H9 (cell line): ENCODE data around the gene PTPRR. TPM values are rescaled to one million over a fixed set of nuclear protein-coding genes. Genes with fewer than 3 reads are reported as not detected.

ENCODE experiments used
- DNase-seq: peaks from one replicate; pipeline ENCODE4 v3.0.0-alpha.2; 2017
- H2AFZ ChIP-seq: one replicate; pipeline ENCODE4 v1.6.1; 2013; ENCODE audit warnings: mild to moderate bottlenecking, low read length, control low read depth, moderate library complexity
- H2AK5ac ChIP-seq: 2 replicates; pipeline ENCODE4 v1.6.1; 2013; ENCODE audit warnings: low read length, control low read depth, mixed read lengths; ENCODE audit not compliant: insufficient read length
- H2BK120ac ChIP-seq: one replicate; pipeline ENCODE4 v1.6.1; 2013; ENCODE audit warnings: low read depth, mild to moderate bottlenecking, low read length, control low read depth, inconsistent platforms; ENCODE audit not compliant: poor library complexity, severe bottlenecking
- H2BK12ac ChIP-seq: 2 replicates; pipeline ENCODE4 v1.6.1; 2013; ENCODE audit warnings: low read length, control low read depth, mixed read lengths, low read depth; ENCODE audit not compliant: insufficient read length
- H2BK15ac ChIP-seq: 2 replicates; pipeline ENCODE4 v1.6.1; 2013; ENCODE audit warnings: low read depth, low read length, control low read depth
- H2BK20ac ChIP-seq: one replicate; pipeline ENCODE4 v1.6.1; 2013; ENCODE audit warnings: low read depth, mild to moderate bottlenecking, low read length, control low read depth, inconsistent platforms; ENCODE audit not compliant: poor library complexity, severe bottlenecking
- H2BK5ac ChIP-seq: 2 replicates; pipeline ENCODE4 v1.6.1; 2013; ENCODE audit warnings: low read length, control low read depth, mixed read lengths; ENCODE audit not compliant: insufficient read length
- H3K14ac ChIP-seq: 2 replicates; pipeline ENCODE4 v1.6.1; 2013; ENCODE audit warnings: low read length, control low read depth; ENCODE audit not compliant: insufficient read depth
- H3K18ac ChIP-seq: 2 replicates; pipeline ENCODE4 v1.6.1; 2013; ENCODE audit warnings: low read depth, mild to moderate bottlenecking, mixed read lengths, low read length, control low read depth; ENCODE audit not compliant: insufficient read length
- H3K23ac ChIP-seq: 2 replicates; pipeline ENCODE4 v1.6.1; 2013; ENCODE audit warnings: low read length, control low read depth, mixed read lengths, low read depth; ENCODE audit not compliant: insufficient read length
- H3K23me2 ChIP-seq: 2 replicates; pipeline ENCODE4 v1.6.1; 2013; ENCODE audit warnings: low read depth, mild to moderate bottlenecking, mixed read lengths, low read length, control low read depth; ENCODE audit not compliant: insufficient read length, poor library complexity, severe bottlenecking
- H3K27ac ChIP-seq: 2 replicates; pipeline ENCODE4 v1.5.1; 2013; ENCODE audit warnings: low read length, control low read depth, mixed read lengths, low read depth; ENCODE audit not compliant: insufficient read length
- H3K27me3 ChIP-seq: 2 replicates; pipeline ENCODE4 v1.6.1; 2013; ENCODE audit warnings: low read length, control low read depth, inconsistent platforms; ENCODE audit not compliant: insufficient read depth
- H3K4ac ChIP-seq: 2 replicates; pipeline ENCODE4 v1.6.1; 2013; ENCODE audit warnings: low read depth, mild to moderate bottlenecking, control low read depth, inconsistent platforms, low read length, moderate library complexity
- H3K4me1 ChIP-seq: 2 replicates; pipeline ENCODE4 v1.6.1; 2013; ENCODE audit warnings: low read length, control low read depth, inconsistent platforms; ENCODE audit not compliant: insufficient read depth
- H3K4me2 ChIP-seq: 2 replicates; pipeline ENCODE4 v1.6.1; 2013; ENCODE audit warnings: low read length, control low read depth, mixed read lengths; ENCODE audit not compliant: insufficient read length, insufficient read depth
- H3K56ac ChIP-seq: 2 replicates; pipeline ENCODE4 v1.6.1; 2013; ENCODE audit warnings: low read depth, mild to moderate bottlenecking, mixed read lengths, low read length, control low read depth; ENCODE audit not compliant: insufficient read length
- H3K79me1 ChIP-seq: 2 replicates; pipeline ENCODE4 v1.6.1; 2013; ENCODE audit warnings: low read depth, mild to moderate bottlenecking, moderate library complexity, low read length, control low read depth, inconsistent platforms; ENCODE audit not compliant: insufficient read depth, poor library complexity, severe bottlenecking
- H3K79me2 ChIP-seq: 2 replicates; pipeline ENCODE4 v1.6.1; 2013; ENCODE audit warnings: low read length, control low read depth, inconsistent platforms; ENCODE audit not compliant: insufficient read depth
- H3K9ac ChIP-seq: 2 replicates; pipeline ENCODE4 v1.6.1; 2013; ENCODE audit warnings: low read length, control low read depth, mixed read lengths; ENCODE audit not compliant: insufficient read length; ENCODE audit errors: extremely low read depth
- H3K9me3 ChIP-seq: one replicate; pipeline ENCODE4 v1.6.1; 2013; ENCODE audit warnings: low read depth, low read length, inconsistent platforms; ENCODE audit not compliant: control insufficient read depth
- H3T11ph ChIP-seq: one replicate; pipeline ENCODE4 v1.6.1; 2013; ENCODE audit warnings: mild to moderate bottlenecking, low read length, control low read depth, inconsistent platforms
- H4K20me1 ChIP-seq: one replicate; pipeline ENCODE4 v1.6.1; 2013; ENCODE audit not compliant: control insufficient read depth, insufficient read length, insufficient read depth
- H4K5ac ChIP-seq: 2 replicates; pipeline ENCODE4 v1.6.1; 2013; ENCODE audit warnings: low read depth, mild to moderate bottlenecking, mixed read lengths, low read length, control low read depth; ENCODE audit not compliant: insufficient read length
- H4K8ac ChIP-seq: replicated peaks from 2 replicates; pipeline ENCODE4 v1.6.1; 2013; ENCODE audit warnings: low read length, control low read depth, mixed read lengths, low read depth; ENCODE audit not compliant: insufficient read length
- H4K91ac ChIP-seq: 2 replicates; pipeline ENCODE4 v1.6.1; 2013; ENCODE audit warnings: low read depth, mild to moderate bottlenecking, moderate library complexity, mixed read lengths, low read length, control low read depth; ENCODE audit not compliant: insufficient read length
- H3K27ac Mint-ChIP-seq, 3 experiments: 2 replicates in 2 of 3; 3 replicates in 1 of 3; pipeline ENCODE4 v1.8.0; 2020 to 2021; ENCODE audit warnings: mixed read lengths in 3 of 3, mild to moderate bottlenecking in 1 of 3, moderate library complexity in 1 of 3
- H3K27me3 Mint-ChIP-seq: 2 replicates; pipeline ENCODE4 v1.8.0; 2021; ENCODE audit warnings: low read depth, mild to moderate bottlenecking, moderate library complexity, mixed read lengths
- H3K36me3 Mint-ChIP-seq, 3 experiments: 2 replicates in 2 of 3; 3 replicates in 1 of 3; pipeline ENCODE4 v1.8.0; 2020 to 2021; ENCODE audit warnings: low read depth in 3 of 3, mixed read lengths in 3 of 3; ENCODE audit not compliant: insufficient read depth in 1 of 3
- H3K4me1 Mint-ChIP-seq, 2 experiments: 2 replicates each; pipeline ENCODE4 v1.8.0; 2020; ENCODE audit warnings: mixed read lengths in 2 of 2
- H3K4me3 Mint-ChIP-seq, 2 experiments: 2 replicates in 1 of 2; 3 replicates in 1 of 2; pipeline ENCODE4 v1.8.0; 2020 to 2021; ENCODE audit warnings: mild to moderate bottlenecking in 2 of 2, mixed read lengths in 2 of 2, moderate library complexity in 1 of 2
- H3K9me3 Mint-ChIP-seq, 2 experiments: 2 replicates in 1 of 2; 3 replicates in 1 of 2; pipeline ENCODE4 v1.8.0; 2020; ENCODE audit warnings: mild to moderate bottlenecking in 2 of 2, mixed read lengths in 2 of 2, moderate library complexity in 1 of 2
- whole genome bisulfite sequencing: extraction: QIAGEN DNeasy Blood & Tissue Kit; methylation state at CpG from one replicate; pipeline ENCODE4 v1.1.7; 2013; ENCODE audit warnings: missing lambda C conversion rate, low lambda C conversion rate, mixed read lengths; ENCODE audit not compliant: insufficient read length; ENCODE audit errors: extremely low coverage; 5-methylcytosine and 5-hydroxymethylcytosine counted together
- total RNA-seq: library from RNA; stranded (reverse); gene quantifications from 2 replicates; pipeline ENCODE4 v1.2.1, GENCODE V29; 2021
- TF ChIP-seq, protein P1 (sequence below): fragments of 200-600 bp; sonication (generic); conservative IDR thresholded peaks from 3 replicates; pipeline ENCODE4 v1.8.0; 2021; ENCODE audit warnings: antibody characterized with exemption, mild to moderate bottlenecking

Gene PTPRR
- total RNA-seq, 1 experiment from 2014 or later, result 0.22 TPM

DNA sequence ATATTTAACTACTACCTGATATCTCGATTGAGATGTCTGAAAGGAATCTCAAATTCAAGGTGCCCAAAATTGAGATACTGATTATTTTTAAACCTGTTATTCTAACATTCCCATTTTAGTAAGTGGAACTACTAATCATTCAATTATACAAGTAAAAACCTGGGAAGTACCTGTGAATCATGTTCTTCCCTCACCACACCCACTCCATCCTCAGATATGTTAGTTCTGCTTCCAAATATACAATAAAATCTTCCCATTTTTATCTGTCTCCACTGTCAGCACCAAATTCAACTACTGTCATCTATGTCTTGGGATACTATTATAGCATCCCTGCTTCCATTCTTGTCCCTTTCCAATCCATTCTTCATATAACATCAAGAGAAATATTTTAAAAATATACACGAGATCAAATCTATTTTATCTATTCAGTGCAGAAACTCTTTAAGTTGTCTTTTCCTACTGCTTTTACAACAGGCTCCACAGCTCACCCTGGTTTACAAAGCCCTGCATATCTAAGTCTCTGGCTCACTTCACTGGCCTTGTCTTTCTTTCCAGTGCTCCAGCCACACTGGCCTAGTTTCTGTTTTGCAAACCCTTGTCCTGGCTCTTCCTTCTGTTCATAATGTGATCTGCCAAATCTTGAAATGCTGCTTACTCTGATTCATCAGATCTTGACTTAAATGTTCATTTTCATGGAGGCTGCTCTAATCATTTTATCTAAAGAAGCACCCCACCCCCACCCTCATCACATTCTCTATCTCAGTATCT lies 122.3 kb downstream of the PTPRR start:
- Histone ChIP-seq H4K91ac (no peak overlapping the region), H3K79me2 (no peaks in the 10 kb centered on the region), H2BK15ac (no peak overlapping the region), H2BK20ac (no peak overlapping the region), H3K9me3 (no peaks in the 10 kb centered on the region), H3K27ac (no peak overlapping the region), H3K4me2 (no peak overlapping the region), H2BK120ac (no peak overlapping the region), H2AK5ac (no peak overlapping the region), H2BK5ac (no peak overlapping the region), H3K4ac (no peak overlapping the region), H2BK12ac (no peak overlapping the region), H3K79me1 (no peaks in the 10 kb centered on the region), H4K20me1 (no peaks in the 10 kb centered on the region), H3K9ac (no peak overlapping the region), H3T11ph (no peak overlapping the region), H3K23ac (no peak overlapping the region), H3K27me3 (no peaks in the 10 kb centered on the region), H3K4me1 (no peaks in the 10 kb centered on the region), H3K23me2 (no peaks in the 10 kb centered on the region), H3K18ac (no peak overlapping the region), H3K56ac (no peak overlapping the region), H4K5ac (no peak overlapping the region), H4K8ac (no peak overlapping the region), H3K14ac (no peak overlapping the region), H2AFZ (no peak overlapping the region)
- peaks cover 6 to 7% of the 10 kb centered on the region in 2 experiments for H3K4me1 Mint-ChIP-seq
- TF ChIP-seq, protein P1, sequence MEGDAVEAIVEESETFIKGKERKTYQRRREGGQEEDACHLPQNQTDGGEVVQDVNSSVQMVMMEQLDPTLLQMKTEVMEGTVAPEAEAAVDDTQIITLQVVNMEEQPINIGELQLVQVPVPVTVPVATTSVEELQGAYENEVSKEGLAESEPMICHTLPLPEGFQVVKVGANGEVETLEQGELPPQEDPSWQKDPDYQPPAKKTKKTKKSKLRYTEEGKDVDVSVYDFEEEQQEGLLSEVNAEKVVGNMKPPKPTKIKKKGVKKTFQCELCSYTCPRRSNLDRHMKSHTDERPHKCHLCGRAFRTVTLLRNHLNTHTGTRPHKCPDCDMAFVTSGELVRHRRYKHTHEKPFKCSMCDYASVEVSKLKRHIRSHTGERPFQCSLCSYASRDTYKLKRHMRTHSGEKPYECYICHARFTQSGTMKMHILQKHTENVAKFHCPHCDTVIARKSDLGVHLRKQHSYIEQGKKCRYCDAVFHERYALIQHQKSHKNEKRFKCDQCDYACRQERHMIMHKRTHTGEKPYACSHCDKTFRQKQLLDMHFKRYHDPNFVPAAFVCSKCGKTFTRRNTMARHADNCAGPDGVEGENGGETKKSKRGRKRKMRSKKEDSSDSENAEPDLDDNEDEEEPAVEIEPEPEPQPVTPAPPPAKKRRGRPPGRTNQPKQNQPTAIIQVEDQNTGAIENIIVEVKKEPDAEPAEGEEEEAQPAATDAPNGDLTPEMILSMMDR, result no peak
- no peaks in the 10 kb centered on the region for H3K9me3 Mint-ChIP-seq
- DNase-seq, result no peak
- peak overlapping the region in 1 of 3 experiments; percentile 23; a peak in 1 of 7 replicates for H3K27ac Mint-ChIP-seq
- H3K4me3 Mint-ChIP-seq, result no peak overlapping the region
- no peaks in the 10 kb centered on the region for H3K36me3 Mint-ChIP-seq
- WGBS, result no CpG with 5 or more reads among the region's 2 CpGs
- no peaks in the 10 kb centered on the region for H3K27me3 Mint-ChIP-seq
